NCI-H510A treated with DMSO at 0.1 percent for 48 hours (cell line): ENCODE data around the gene RING1.
"Not testable (repeated sequence)": the region's sequence is repeated elsewhere in the genome, so short reads cannot be mapped to it uniquely, and the experiment has no call there.

Experiments used
- DNase-seq: peaks from one replicate; lab custom pipeline; 2025; lab: John Stamatoyannopoulos, UW

The RING1 gene

GRCh38 chr6:33206027-33206863 is 2.1 kb upstream of the RING1 start:
- no peak for DNase-seq

DNA sequence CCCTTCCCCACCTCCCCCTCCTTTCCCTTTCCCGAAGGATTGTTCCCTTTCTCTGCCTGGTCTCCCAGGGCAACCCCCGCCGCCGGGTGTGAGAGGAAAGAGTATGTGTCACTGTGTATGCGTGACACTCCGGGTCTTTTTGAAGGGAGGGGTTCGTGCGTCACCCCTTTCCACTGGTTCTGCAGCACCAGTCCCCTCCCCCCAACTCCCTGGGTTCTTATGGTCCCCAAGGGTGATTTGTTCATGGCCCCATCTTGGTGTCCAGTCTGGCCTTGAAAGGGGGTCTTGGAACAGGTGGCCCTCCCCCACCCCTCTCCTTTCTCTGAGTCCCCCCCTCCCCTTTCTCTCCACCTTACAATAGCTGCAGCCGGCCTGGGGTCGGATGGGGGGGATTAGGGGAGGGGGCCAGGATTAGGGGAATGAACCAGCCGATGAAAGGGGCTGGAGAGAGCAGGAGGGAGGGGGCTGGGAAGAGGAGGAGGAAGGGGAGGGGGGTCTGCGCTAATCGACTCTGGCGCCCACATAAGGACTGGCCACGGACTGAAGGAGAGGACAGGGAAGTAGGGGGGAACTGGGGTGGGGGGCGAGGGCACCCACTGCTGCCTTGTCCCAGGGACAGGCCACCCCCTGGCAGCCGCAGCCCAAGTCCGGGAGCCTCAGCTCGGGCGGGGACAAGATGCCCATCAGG is 1.3 kb upstream of the RING1 start:
- no peak for DNase-seq

DNA sequence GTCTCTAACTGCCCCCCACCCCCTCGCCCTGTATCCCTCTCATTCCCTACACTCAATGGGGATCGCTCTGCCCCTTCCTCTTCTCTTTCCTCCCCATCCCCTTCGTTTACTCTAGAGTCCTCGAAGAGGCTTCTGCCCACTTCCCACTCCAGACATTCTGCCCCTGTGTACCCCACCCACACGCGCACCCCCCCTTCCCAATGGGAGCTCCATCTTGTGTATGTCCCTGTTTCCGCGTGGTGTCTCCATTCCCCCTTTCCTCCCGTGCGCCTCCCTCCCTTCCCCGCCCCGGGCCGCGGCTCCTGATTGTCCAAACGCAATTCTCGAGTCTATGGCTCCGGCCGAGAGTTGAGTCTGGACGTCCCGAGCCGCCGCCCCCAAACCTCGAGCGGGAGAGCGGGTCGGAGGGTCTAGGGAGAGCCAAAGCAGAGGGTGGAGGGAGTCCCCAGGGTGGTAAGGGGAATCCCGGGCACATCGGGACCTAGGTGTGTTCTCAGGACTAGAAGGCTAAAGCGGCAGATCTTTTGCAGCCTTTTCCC is 679 bp upstream of the RING1 start:
- DNase-seq: no peak

- DNase-seq: no peak
Measured at GRCh38 chr6:33209856-33210255, 1.6 kb downstream of the RING1 start.

DNA sequence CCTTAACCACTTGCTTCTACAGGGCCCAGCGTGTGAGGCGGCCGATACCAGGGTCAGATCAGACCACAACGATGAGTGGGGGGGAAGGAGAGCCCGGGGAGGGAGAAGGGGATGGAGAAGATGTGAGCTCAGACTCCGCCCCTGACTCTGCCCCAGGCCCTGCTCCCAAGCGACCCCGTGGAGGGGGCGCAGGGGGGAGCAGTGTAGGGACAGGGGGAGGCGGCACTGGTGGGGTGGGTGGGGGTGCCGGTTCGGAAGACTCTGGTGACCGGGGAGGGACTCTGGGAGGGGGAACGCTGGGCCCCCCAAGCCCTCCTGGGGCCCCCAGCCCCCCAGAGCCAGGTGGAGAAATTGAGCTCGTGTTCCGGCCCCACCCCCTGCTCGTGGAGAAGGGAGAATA is 2.8 kb downstream of the RING1 start:
- no peak for DNase-seq

DNA sequence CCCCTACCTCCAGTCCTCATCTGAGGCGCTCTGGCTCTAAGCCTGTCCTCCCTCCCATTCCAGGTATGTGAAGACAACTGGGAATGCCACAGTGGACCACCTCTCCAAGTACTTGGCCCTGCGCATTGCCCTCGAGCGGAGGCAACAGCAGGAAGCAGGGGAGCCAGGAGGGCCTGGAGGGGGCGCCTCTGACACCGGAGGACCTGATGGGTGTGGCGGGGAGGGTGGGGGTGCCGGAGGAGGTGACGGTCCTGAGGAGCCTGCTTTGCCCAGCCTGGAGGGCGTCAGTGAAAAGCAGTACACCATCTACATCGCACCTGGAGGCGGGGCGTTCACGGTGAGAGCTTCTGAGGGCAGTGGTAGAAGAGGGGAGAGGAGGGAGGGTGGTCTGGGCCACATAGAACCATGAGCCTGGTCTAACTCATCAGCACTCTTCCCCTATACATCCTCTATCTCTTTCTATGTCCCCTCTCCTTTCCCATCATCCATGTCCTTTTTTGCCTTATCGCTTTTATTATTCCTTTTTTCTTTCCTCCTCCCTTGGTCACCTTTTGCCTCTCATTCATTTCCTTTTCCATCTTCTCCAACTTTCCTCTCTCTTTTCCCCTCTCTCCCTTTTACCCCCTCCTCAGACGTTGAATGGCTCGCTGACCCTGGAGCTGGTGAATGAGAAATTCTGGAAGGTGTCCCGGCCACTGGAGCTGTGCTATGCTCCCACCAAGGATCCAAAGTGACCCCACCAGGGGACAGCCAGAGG is 3.5 kb downstream of the RING1 start:
- no peak for DNase-seq

GRCh38 chr6:33212857-33213165 is 4.5 kb downstream of the RING1 start:
- DNase-seq: no peak

- no peak for DNase-seq
Measured at GRCh38 chr6:33213166-33213988, 5.1 kb downstream of the RING1 start.

DNA sequence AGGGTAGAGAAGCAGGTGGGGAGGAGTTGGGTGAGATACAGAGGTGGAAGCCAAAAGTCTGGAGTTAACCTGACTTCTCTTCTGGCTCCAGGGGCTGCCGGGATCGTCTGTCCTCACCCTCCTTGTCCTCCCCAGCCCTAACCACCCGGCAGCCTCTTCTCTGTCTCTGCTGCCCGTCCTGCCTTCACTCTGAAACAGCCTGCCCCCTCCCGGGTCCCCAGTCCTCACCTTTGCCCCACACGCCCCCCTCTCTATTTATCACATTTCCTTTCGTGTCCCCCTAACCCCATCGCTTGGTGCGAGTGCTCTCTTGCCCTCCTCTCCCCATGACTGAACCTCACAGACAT is 5.7 kb downstream of the RING1 start:
- no peak for DNase-seq

DNA sequence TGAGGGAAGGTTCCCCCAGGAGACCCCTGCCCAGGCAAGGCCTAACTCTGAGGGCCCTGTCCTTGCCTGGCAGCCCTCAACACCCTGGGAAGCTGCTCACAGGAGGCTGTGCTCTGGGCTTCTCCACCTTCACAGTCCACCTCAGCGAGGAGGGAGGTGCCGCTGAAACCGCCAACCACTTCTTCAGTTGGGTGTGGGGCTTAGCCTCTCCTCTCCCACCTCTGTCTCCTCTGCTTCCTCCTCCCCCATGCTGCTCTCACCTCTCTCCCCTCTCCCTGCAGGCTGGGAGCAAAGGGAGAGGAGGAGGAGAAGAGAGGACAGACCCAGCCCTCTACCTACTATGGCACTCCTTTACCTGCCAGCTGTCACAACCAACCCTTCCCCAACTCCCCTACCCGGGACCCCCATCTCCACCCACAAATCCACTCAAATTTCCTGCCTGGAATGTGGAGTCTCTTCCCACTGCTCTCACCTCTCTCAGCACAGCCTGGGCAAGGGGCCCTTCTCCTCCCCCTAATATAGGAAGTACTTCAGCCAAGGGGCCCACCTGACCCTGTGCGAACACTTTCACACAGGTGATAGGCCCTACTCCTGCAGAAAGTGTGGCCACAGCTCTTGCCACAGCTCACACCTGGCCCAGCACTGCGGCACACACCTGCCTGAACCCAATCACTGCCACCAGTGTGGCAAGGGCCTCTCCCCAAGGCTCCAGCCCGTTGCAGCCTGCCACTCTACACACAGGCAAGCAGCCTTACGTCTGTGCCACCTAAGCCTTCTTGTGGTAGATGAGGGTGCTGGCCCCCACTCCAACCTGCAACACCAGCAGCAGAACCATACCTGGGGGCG is 7.2 kb downstream of the RING1 start:
- DNase-seq: no peak

DNA sequence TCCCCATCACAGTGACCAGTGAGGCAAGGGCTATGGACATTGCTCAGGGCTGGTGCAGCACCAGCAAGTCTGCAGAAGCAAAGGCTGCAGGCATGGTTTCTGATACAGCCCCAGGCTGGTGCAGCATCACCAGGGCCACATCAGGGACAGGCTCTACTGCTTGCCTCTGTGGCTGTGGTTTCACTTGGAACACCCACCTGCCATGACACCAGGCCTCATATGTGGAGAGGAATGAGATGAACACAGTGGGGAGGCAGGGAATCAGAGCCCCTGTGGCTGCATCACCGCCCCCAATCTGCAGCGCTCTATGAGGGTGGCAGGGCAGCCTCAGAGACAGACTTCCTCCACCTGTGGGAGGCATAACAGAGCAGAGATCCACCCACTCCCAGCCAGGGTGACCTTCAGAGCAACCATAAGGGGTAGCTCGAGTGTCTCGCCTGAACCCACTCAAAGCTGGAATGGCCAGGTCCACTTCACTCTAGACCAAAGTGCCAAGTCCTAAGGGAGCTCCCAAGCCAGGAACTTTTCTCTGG is 7.9 kb downstream of the RING1 start:
- no peak for DNase-seq

DNA sequence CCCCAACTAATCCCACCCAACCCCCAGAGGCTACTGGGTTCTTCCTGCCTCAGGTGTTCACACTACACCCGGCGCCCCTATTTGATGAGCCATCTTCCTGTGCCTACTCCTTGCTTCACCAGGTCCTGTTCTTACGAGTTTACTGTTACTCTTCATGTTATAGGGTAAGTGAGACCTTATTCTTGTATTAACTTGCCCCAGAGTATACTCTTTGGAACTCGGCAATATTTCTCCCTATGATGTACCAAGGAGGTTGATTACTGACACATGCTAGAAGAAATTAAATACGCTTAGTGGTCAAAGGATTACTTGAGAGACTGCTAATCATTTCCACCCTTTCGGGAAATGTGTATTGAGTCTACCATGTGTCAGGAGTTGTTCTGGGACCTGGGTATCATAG is 8.9 kb downstream of the RING1 start:
- DNase-seq: no peak

DNA sequence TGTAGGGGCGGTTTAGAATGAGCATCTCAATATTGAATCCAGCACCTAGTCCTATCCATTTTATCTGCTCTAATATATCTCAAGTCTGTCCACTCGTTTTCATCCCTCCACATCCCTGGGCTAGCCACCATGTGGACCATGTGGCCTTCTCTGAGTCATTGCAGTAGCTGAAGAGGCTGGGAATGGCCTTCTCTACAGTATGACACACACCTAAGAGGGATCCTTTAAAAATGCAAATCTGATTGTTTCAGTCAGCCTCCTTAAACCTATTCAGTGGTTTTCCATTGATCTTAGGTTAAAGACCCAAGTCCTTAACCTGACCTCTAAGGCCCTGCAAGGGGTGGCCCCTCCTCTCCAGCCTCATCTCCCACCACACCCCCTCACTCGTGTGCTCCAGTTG is 9.4 kb downstream of the RING1 start:
- no peak for DNase-seq

- DNase-seq: not testable (repeated sequence)
Measured at GRCh38 chr6:33226503-33227120, 18.3 kb downstream of the RING1 start.

DNA sequence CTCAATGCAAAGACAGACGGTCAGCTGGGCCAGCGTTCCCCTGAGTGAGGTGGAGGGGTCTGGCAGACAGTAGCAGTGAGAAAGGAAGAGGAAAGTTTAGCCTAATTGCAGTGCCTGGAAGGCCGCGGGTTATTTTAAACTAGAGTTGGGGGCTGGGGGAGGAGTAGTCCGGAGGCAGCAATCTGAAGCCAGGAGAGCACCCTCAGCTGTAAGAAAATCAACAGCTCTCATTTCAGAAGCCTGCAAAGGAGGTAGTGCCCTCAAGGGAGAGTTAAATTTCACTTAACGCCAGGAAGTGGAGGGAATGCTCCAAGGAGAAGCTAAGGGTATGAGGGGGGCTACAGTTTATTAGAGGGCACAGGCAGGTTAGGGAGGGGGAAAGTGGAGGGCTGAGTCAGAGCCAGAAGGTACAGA is 26.9 kb downstream of the RING1 start:
- DNase-seq: no peak

GRCh38 chr6:33236328-33236727 is 28.0 kb downstream of the RING1 start:
- DNase-seq: no peak

GRCh38 chr6:33236852-33237251 is 28.6 kb downstream of the RING1 start:
- no peak for DNase-seq

DNA sequence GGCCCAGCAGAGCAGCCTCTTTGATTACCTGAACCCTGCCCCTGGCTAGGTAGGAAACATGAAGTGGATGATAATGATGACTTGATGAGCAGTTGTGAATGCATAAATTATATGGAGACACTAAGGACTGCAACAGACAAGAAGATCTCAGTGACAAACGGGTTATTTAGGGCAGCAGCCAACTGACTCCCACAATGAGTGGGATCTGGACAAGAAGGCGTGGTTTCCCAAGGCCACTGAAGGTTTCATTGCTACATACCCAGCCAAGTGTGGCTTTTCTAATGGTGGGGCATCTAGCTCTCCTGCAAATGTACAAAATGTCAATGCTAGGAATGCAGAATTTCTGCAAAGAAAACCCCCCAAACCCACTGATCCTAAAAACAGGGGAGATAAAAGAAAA is 29.4 kb downstream of the RING1 start:
- no peak for DNase-seq

DNA sequence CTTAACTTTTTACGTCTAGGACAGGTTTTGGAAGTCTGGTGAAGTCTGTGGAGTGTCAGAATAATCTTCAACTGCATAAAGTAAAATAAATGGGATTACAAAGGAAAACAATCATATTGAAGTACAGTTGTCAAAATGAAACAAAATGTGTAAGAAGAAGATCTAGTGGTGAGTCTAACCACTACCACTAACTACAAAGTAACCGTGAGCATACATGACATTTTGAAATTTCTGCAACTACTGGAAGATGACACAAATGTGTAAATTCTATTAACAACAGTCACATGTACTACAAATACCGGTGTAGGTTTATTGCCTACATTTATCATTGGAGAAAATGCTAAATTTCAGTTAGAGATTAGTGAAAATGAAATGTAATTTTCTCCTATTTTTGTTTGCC is 33.7 kb downstream of the RING1 start:
- no peak for DNase-seq

- no peak for DNase-seq
Measured at GRCh38 chr6:33243476-33243875, 35.2 kb downstream of the RING1 start.
